Measurements from ENCODE around the gene ARHGAP44.

The ARHGAP44 gene

GRCh38 chr17:12955521-12955920 lies 166.2 kb downstream of the ARHGAP44 start:
- TF ChIP-seq ZFX (IDR thresholded peaks at IDR 0.05) (no peak), CTCF (conservative IDR thresholded peaks at IDR 0.05) (no peak)
- no peak overlapping the region for H3K27ac ChIP-seq

- TF ChIP-seq ZFX (IDR thresholded peaks at IDR 0.05) (no peak), CTCF (conservative IDR thresholded peaks at IDR 0.05) (no peak)
Observed at GRCh38 chr17:12958786-12959185, 169.5 kb downstream of the ARHGAP44 start.

GRCh38 chr17:12959441-12959840 lies 170.1 kb downstream of the ARHGAP44 start:
- no peak overlapping the region for H3K27ac ChIP-seq
- TF ChIP-seq ZFX (IDR thresholded peaks at IDR 0.05): no peak
- no peak for TF ChIP-seq CTCF (conservative IDR thresholded peaks at IDR 0.05)

More at GRCh38 chr17:12958786-12959185, 169.5 kb downstream of the ARHGAP44 start:
- no peak overlapping the region for H3K27ac ChIP-seq

- H3K27ac ChIP-seq: no peak overlapping the region
- TF ChIP-seq ZFX (IDR thresholded peaks at IDR 0.05): no peak
- TF ChIP-seq CTCF (conservative IDR thresholded peaks at IDR 0.05): no peak
Observed at GRCh38 chr17:12961655-12962054, 172.4 kb downstream of the ARHGAP44 start.

- no peak overlapping the region for H3K27ac ChIP-seq
- TF ChIP-seq CTCF (conservative IDR thresholded peaks at IDR 0.05): no peak
- TF ChIP-seq ZFX (IDR thresholded peaks at IDR 0.05): no peak
Observed at GRCh38 chr17:12963505-12963904, 174.2 kb downstream of the ARHGAP44 start.

GRCh38 chr17:12964162-12964561 lies 174.9 kb downstream of the ARHGAP44 start:
- TF ChIP-seq ZFX (IDR thresholded peaks at IDR 0.05): no peak
- no peak for TF ChIP-seq CTCF (conservative IDR thresholded peaks at IDR 0.05)
- no peak overlapping the region for H3K27ac ChIP-seq

- no peak for TF ChIP-seq ZFX (IDR thresholded peaks at IDR 0.05)
- TF ChIP-seq CTCF (conservative IDR thresholded peaks at IDR 0.05): no peak
- H3K27ac ChIP-seq: no peak overlapping the region
Observed at GRCh38 chr17:12964840-12965239, 175.5 kb downstream of the ARHGAP44 start.
